Esophagus (tissue), 2 donors: ENCODE results near the gene USP30. TPM values are rescaled to one million over a fixed set of nuclear protein-coding genes. Genes with fewer than 3 reads are reported as not detected.

Experiments used
- H3K27ac ChIP-seq, 2 donors: one replicate each; pipeline ENCODE4 v1.5.1; 2013; ENCODE audit warnings: low read depth in 2 of 2, mild to moderate bottlenecking in 2 of 2, inconsistent platforms in 1 of 2, low read length in 1 of 2, moderate library complexity in 1 of 2
- H3K27me3 ChIP-seq, 2 donors: one replicate each; pipeline ENCODE4 v1.6.1; 2013; ENCODE audit warnings: low read length in 2 of 2, control low read depth in 1 of 2, mild to moderate bottlenecking in 1 of 2; ENCODE audit not compliant: insufficient read depth in 2 of 2, control insufficient read depth in 1 of 2
- H3K36me3 ChIP-seq, 2 donors: one replicate each; pipeline ENCODE4 v1.6.1; 2013; ENCODE audit warnings: low read length in 1 of 2; ENCODE audit not compliant: control insufficient read depth in 2 of 2, insufficient read depth in 2 of 2
- H3K4me1 ChIP-seq, 2 donors: one replicate each; pipeline ENCODE4 v1.6.1; 2013; ENCODE audit warnings: low read length in 1 of 2; ENCODE audit not compliant: control insufficient read depth in 2 of 2, insufficient read depth in 2 of 2
- H3K4me3 ChIP-seq, 2 donors: one replicate each; pipeline ENCODE4 v1.5.1; 2013; ENCODE audit warnings: low read length in 2 of 2, mild to moderate bottlenecking in 2 of 2, low read depth in 1 of 2, moderate library complexity in 1 of 2
- H3K9me3 ChIP-seq, 2 donors: one replicate each; pipeline ENCODE4 v1.6.1; 2013; ENCODE audit warnings: mild to moderate bottlenecking in 2 of 2, low read depth in 1 of 2, low read length in 1 of 2, moderate library complexity in 1 of 2; ENCODE audit not compliant: control insufficient read depth in 2 of 2, insufficient read depth in 1 of 2
- WGBS, 2 donors: extraction: QIAGEN DNeasy Blood & Tissue Kit; methylation state at CpG; one replicate each; pipeline ENCODE4 v1.1.7; 2013; 5-methylcytosine and 5-hydroxymethylcytosine counted together
- polyA plus RNA-seq, 2 donors: library from polyadenylated mRNA; stranded (reverse); fragments of 200-250 nt; gene quantifications; one replicate each; pipeline ENCODE4 v1.2.3, GENCODE V29; 2013
- donor health status: healthy with polysubstance abuse.
- donor health status: Bipolar disorder and iron deficiency.

The USP30 gene
- polyA plus RNA-seq, 2 donors: 3.8 to 4.3 TPM

DNA sequence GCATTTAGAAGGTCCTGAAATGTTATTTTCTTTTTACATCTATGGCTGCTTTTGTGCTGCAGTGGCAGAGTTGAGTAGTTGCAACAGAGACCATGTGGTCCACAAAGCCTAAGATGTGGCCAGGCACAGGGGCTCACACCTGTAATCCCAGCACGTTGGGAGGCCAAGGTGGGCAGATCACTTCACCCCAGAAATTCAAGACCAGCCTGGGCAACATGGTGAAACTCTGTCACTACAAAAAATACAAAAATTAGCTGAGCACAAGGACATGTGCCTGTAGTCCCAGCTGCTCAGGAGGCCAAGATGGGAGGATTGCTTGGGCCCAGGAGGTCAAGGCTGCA lies 13.4 kb downstream of the USP30 start:
- Histone ChIP-seq H3K4me1 (no peaks in the 10 kb centered on the region), H3K36me3 (peaks cover 10 to 17% of the 10 kb centered on the region in 2 donors), H3K9me3 (no peaks in the 10 kb centered on the region), H3K27me3 (no peaks in the 10 kb centered on the region), H3K4me3 (no peak overlapping the region), H3K27ac (no peak overlapping the region)
- 70 to 79% methylated on average over 1 of the region's 1 CpG for WGBS, 2 donors

- 71 to 86% methylated on average over 17 of the region's 17 CpGs for WGBS, 2 donors
- Histone ChIP-seq H3K36me3 (peaks cover 15 to 27% of the 10 kb centered on the region in 2 donors), H3K9me3 (no peaks in the 10 kb centered on the region), H3K4me1 (no peaks in the 10 kb centered on the region), H3K27ac (no peak overlapping the region), H3K4me3 (no peak overlapping the region), H3K27me3 (no peaks in the 10 kb centered on the region)
Observed at GRCh38 chr12:109069307-109070271, 17.2 kb downstream of the USP30 start.

GRCh38 chr12:109074866-109075265 lies 22.5 kb downstream of the USP30 start:
- H3K27me3 ChIP-seq: no peaks in the 10 kb centered on the region
- no peaks in the 10 kb centered on the region for H3K4me1 ChIP-seq
- H3K27ac ChIP-seq: no peak overlapping the region
- peaks cover 7 to 17% of the 10 kb centered on the region in 2 donors for H3K36me3 ChIP-seq
- H3K9me3 ChIP-seq: peaks cover 0 to 2% of the 10 kb centered on the region in 2 donors
- H3K4me3 ChIP-seq: no peak overlapping the region

DNA sequence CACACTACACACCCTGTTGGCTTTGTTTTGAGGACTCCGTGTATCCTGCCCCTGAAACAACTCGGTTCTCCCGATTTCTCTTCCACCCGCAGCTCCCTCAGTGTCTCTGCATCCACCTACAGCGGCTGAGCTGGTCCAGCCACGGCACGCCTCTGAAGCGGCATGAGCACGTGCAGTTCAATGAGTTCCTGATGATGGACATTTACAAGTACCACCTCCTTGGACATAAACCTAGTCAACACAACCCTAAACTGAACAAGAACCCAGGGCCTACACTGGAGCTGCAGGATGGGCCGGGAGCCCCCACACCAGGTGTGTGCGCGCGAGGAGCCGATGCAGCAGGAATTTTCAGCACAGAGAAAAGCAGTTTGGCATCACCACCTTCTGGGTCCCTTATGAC lies 30.4 kb downstream of the USP30 start:
- peaks cover 19 to 24% of the 10 kb centered on the region in 2 donors for H3K36me3 ChIP-seq
- WGBS, 2 donors: 90 to 98% methylated on average over 14 of the region's 14 CpGs
- no peaks in the 10 kb centered on the region for H3K4me1 ChIP-seq

GRCh38 chr12:109084425-109084824 lies 32.0 kb downstream of the USP30 start:
- H3K27me3 ChIP-seq: no peaks in the 10 kb centered on the region
- no peak overlapping the region for H3K4me3 ChIP-seq
- 61 to 93% methylated on average over 2 of the region's 2 CpGs for WGBS, 2 donors
- H3K27ac ChIP-seq: no peak overlapping the region
- no peaks in the 10 kb centered on the region for H3K9me3 ChIP-seq
- H3K36me3 ChIP-seq: peaks cover 26 to 28% of the 10 kb centered on the region in 2 donors
- no peaks in the 10 kb centered on the region for H3K4me1 ChIP-seq

More for the DNA sequence above, 30.4 kb downstream of the USP30 start:
- Histone ChIP-seq H3K9me3 (peaks cover 0 to 2% of the 10 kb centered on the region in 2 donors), H3K4me3 (no peak overlapping the region), H3K27me3 (no peaks in the 10 kb centered on the region), H3K27ac (no peak overlapping the region)

DNA sequence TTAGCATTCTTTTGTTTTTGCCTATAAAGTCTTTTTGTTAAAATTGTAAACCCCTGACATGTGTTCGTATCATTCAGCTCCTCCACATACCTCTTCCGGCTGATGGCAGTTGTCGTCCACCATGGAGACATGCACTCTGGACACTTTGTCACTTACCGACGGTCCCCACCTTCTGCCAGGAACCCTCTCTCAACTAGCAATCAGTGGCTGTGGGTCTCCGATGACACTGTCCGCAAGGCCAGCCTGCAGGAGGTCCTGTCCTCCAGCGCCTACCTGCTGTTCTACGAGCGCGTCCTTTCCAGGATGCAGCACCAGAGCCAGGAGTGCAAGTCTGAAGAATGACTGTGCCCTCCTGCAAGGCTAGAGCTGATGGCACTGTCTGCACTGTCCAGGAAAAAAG lies 33.2 kb downstream of the USP30 start:
- H3K36me3 ChIP-seq: peaks cover 28 to 29% of the 10 kb centered on the region in 2 donors

DNA sequence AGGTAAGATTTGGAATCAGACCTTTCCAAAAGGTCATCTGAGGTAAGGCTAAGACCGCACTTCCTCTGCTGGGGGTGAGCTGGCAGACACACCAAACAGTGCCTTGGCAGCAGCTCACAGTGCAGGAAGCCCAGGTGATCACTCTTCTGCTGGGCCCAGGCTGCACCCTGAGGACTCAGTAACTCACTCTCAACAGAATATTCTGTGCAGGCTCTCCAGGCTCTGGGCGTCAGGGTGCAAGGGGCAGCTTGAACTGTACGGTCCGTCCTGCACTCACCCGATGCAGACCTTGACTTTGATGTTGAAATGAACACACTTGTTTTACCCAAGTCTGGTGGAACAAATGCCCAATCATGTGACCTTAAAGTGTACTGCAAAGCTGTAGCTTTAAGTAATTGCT lies 34.9 kb downstream of the USP30 start:
- Histone ChIP-seq H3K36me3 (peaks cover 19 to 26% of the 10 kb centered on the region in 2 donors), H3K4me1 (peaks cover 0 to 2% of the 10 kb centered on the region in 2 donors), H3K9me3 (no peaks in the 10 kb centered on the region), H3K27ac (no peak overlapping the region), H3K4me3 (no peak overlapping the region), H3K27me3 (no peaks in the 10 kb centered on the region)
- 56 to 72% methylated on average over 5 of the region's 5 CpGs for WGBS, 2 donors

More for the DNA sequence above, 33.2 kb downstream of the USP30 start:
- no peak overlapping the region for H3K4me3 ChIP-seq
- no peak overlapping the region for H3K27ac ChIP-seq
- H3K27me3 ChIP-seq: no peaks in the 10 kb centered on the region
- no peaks in the 10 kb centered on the region for H3K9me3 ChIP-seq
- 93 to 95% methylated on average over 11 of the region's 11 CpGs for WGBS, 2 donors
- H3K4me1 ChIP-seq: no peaks in the 10 kb centered on the region

DNA sequence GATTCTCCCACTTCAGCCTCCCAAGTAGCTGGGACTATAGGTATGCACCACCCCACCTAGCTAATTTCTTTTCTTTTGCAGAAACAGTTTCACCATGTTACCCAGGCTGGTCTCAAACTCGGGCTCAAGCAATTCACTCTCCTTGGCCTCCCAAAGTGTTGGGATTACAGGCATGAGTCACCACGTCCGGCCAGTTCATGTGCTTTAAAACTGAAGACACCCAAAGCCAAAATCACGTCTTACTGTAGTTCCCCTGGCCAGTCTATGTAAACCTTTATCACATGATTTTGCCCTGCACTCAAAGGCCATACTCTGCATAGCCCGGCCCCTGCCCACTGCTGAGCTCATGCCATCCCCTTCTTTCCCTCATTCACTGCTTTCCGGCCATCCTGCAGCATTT lies 36.4 kb downstream of the USP30 start:
- H3K36me3 ChIP-seq: peaks cover 11 to 21% of the 10 kb centered on the region in 2 donors
- H3K27me3 ChIP-seq: no peaks in the 10 kb centered on the region
- 67 to 72% methylated on average over 6 of the region's 6 CpGs for WGBS, 2 donors
- H3K4me3 ChIP-seq: no peak overlapping the region
- no peaks in the 10 kb centered on the region for H3K9me3 ChIP-seq
- H3K27ac ChIP-seq: no peak overlapping the region
- peaks cover 0 to 6% of the 10 kb centered on the region in 2 donors for H3K4me1 ChIP-seq

- H3K4me1 ChIP-seq: peaks cover 0 to 6% of the 10 kb centered on the region in 2 donors
- peaks cover 11 to 21% of the 10 kb centered on the region in 2 donors for H3K36me3 ChIP-seq
- no peak overlapping the region for H3K27ac ChIP-seq
- H3K27me3 ChIP-seq: no peaks in the 10 kb centered on the region
- no peak overlapping the region for H3K4me3 ChIP-seq
- WGBS, 2 donors: 85% methylated on average over 7 of the region's 7 CpGs
- no peaks in the 10 kb centered on the region for H3K9me3 ChIP-seq
Observed at GRCh38 chr12:109089683-109090082, 37.3 kb downstream of the USP30 start.
